SK-N-SH treated with all-trans-retinoic acid at 6 μM for 48 hours (cell line): ENCODE data around the gene THOP1.

Experiments used
- ATAC-seq: fragments of 200-7000 bp; cut with Tn5 transposase; 3 replicates; pipeline ENCODE4 v1.9.1; 2020; ENCODE audit warnings: mild to moderate bottlenecking, moderate library complexity
- ARNTL ChIP-seq: fragments of 450-650 bp; formaldehyde crosslinking; IDR thresholded peaks from 2 replicates; pipeline ENCODE4 v1.5.0; 2020; ENCODE audit warnings: low read depth, mild to moderate bottlenecking, moderate library complexity, borderline replicate concordance
- BACH2 ChIP-seq: fragments of 250-450 bp; sonication (Bioruptor Pico); IDR thresholded peaks from 2 replicates; pipeline ENCODE4 v1.9.0; 2021; ENCODE audit warnings: mild to moderate bottlenecking, borderline replicate concordance
- CREB5 ChIP-seq: fragments of 250-450 bp; sonication (Bioruptor Pico); IDR thresholded peaks from 2 replicates; pipeline ENCODE4 v1.5.1; 2020; ENCODE audit warnings: low read depth, mild to moderate bottlenecking, moderate library complexity
- CSDC2 ChIP-seq: fragments of 250-450 bp; sonication (Bioruptor Pico); IDR thresholded peaks from 2 replicates; pipeline ENCODE4 v1.5.0; 2020; ENCODE audit warnings: mild to moderate bottlenecking, moderate library complexity
- ESRRG ChIP-seq: fragments of 250-450 bp; sonication (Bioruptor Pico); IDR thresholded peaks from 2 replicates; pipeline ENCODE4 v1.6.1; 2021; ENCODE audit warnings: mild to moderate bottlenecking
- GLIS3 ChIP-seq: fragments of 250-450 bp; sonication (Bioruptor Pico); IDR thresholded peaks from 2 replicates; pipeline ENCODE4 v1.5.0; 2020; ENCODE audit warnings: mild to moderate bottlenecking, moderate library complexity
- ISL1 ChIP-seq: fragments of 250-450 bp; sonication (Bioruptor Pico); IDR thresholded peaks from 2 replicates; pipeline ENCODE4 v2.1.2; 2022; ENCODE audit warnings: mild to moderate bottlenecking, moderate library complexity
- OSR1 ChIP-seq: fragments of 250-450 bp; sonication (Bioruptor Pico); IDR thresholded peaks from 2 replicates; pipeline ENCODE4 v1.8.0; 2022; ENCODE audit warnings: moderate library complexity, mild to moderate bottlenecking, inconsistent platforms
- PPARA ChIP-seq: fragments of 250-450 bp; sonication (Bioruptor Pico); IDR thresholded peaks from 2 replicates; pipeline ENCODE4 v1.5.0; 2020; ENCODE audit warnings: mild to moderate bottlenecking, borderline replicate concordance
- RARB ChIP-seq: fragments of 250-450 bp; sonication (Bioruptor Pico); IDR thresholded peaks from 2 replicates; pipeline ENCODE4 v1.8.0; 2021; ENCODE audit warnings: mild to moderate bottlenecking, moderate library complexity
- SNAI2 ChIP-seq: fragments of 250-450 bp; sonication (Bioruptor Pico); IDR thresholded peaks from 2 replicates; pipeline ENCODE4 v1.5.0; 2020; ENCODE audit warnings: mild to moderate bottlenecking, moderate library complexity
- TCF4 ChIP-seq: fragments of 250-450 bp; sonication (Bioruptor Pico); IDR thresholded peaks from 2 replicates; pipeline ENCODE4 v1.8.0; 2021; ENCODE audit warnings: mild to moderate bottlenecking, moderate library complexity, borderline replicate concordance
- TOX ChIP-seq: fragments of 250-450 bp; sonication (Bioruptor Pico); IDR thresholded peaks from 2 replicates; pipeline ENCODE4 v1.8.0; 2021; ENCODE audit warnings: mild to moderate bottlenecking, moderate library complexity, borderline replicate concordance
- TSHZ2 ChIP-seq: fragments of 250-450 bp; sonication (Bioruptor Pico); IDR thresholded peaks from 2 replicates; pipeline ENCODE4 v1.5.0; 2020; ENCODE audit warnings: mild to moderate bottlenecking, moderate library complexity
- ZC3H10 ChIP-seq: fragments of 250-450 bp; sonication (Bioruptor Pico); IDR thresholded peaks from 2 replicates; pipeline ENCODE4 v1.5.1; 2021; ENCODE audit warnings: mild to moderate bottlenecking, moderate library complexity
- ZFP30 ChIP-seq: fragments of 450-650 bp; formaldehyde crosslinking; IDR thresholded peaks from 2 replicates; pipeline ENCODE4 v1.5.0; 2022; ENCODE audit warnings: mild to moderate bottlenecking, moderate library complexity
- ZNF565 ChIP-seq: fragments of 450-650 bp; formaldehyde crosslinking; conservative IDR thresholded peaks from 2 replicates; pipeline ENCODE4 v1.5.0; 2020; ENCODE audit warnings: low read depth, mild to moderate bottlenecking, moderate library complexity
- ZNF70 ChIP-seq: fragments of 450-650 bp; formaldehyde crosslinking; IDR thresholded peaks from 2 replicates; pipeline ENCODE4 v1.5.0; 2020; ENCODE audit warnings: mild to moderate bottlenecking, moderate library complexity
- ZNF8 ChIP-seq: fragments of 450-650 bp; formaldehyde crosslinking; IDR thresholded peaks from 2 replicates; pipeline ENCODE4 v1.5.0; 2020; ENCODE audit warnings: mild to moderate bottlenecking, moderate library complexity
- TF ChIP-seq, protein P1 (sequence below): fragments of 250-450 bp; sonication (Bioruptor Pico); IDR thresholded peaks from 2 replicates; pipeline ENCODE4 v1.8.0; 2021; ENCODE audit warnings: low read depth, mild to moderate bottlenecking, moderate library complexity, borderline replicate concordance
- TF ChIP-seq, protein P2 (sequence below): fragments of 250-450 bp; sonication (Bioruptor Pico); IDR thresholded peaks from 2 replicates; pipeline ENCODE4 v1.8.0; 2020; ENCODE audit warnings: mild to moderate bottlenecking, moderate library complexity, borderline replicate concordance
- TF ChIP-seq, protein P3 (sequence below): fragments of 250-450 bp; sonication (Bioruptor Pico); IDR thresholded peaks from 2 replicates; pipeline ENCODE4 v1.5.1; 2021; ENCODE audit warnings: mild to moderate bottlenecking, moderate library complexity

The THOP1 gene

GRCh38 chr19:2779121-2779740 is 6.1 kb upstream of the THOP1 start (continued):
- TF ChIP-seq, protein P1, sequence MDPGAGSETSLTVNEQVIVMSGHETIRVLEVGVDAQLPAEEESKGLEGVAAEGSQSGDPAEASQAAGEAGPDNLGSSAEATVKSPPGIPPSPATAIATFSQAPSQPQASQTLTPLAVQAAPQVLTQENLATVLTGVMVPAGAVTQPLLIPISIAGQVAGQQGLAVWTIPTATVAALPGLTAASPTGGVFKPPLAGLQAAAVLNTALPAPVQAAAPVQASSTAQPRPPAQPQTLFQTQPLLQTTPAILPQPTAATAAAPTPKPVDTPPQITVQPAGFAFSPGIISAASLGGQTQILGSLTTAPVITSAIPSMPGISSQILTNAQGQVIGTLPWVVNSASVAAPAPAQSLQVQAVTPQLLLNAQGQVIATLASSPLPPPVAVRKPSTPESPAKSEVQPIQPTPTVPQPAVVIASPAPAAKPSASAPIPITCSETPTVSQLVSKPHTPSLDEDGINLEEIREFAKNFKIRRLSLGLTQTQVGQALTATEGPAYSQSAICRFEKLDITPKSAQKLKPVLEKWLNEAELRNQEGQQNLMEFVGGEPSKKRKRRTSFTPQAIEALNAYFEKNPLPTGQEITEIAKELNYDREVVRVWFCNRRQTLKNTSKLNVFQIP (CRISPR knock-in tag): no peak
- no peak for TF ChIP-seq RARB (CRISPR knock-in tag)
- TF ChIP-seq SNAI2 (CRISPR knock-in tag): no peak

- no peak for TF ChIP-seq ARNTL (CRISPR knock-in tag)
- TF ChIP-seq ESRRG (CRISPR knock-in tag): no peak
- no peak for TF ChIP-seq CSDC2 (CRISPR knock-in tag)
- no peak for TF ChIP-seq ZFP30 (CRISPR knock-in tag)
- TF ChIP-seq, protein P1 (CRISPR knock-in tag): no peak
- no peak for ATAC-seq
These were observed 5.0 kb upstream of the THOP1 start for GRCh38 chr19:2780284-2780683.

- no peak for ATAC-seq
These were observed 2.9 kb upstream of the THOP1 start for GRCh38 chr19:2782329-2782935.

More at GRCh38 chr19:2782329-2782935, 2.9 kb upstream of the THOP1 start:
- TF ChIP-seq TCF4 (no peak), ARNTL (CRISPR knock-in tag) (no peak), BACH2 (CRISPR knock-in tag) (no peak), ZNF8 (CRISPR knock-in tag) (no peak), ZC3H10 (CRISPR knock-in tag) (no peak), ISL1 (CRISPR knock-in tag) (no peak), TSHZ2 (no peak), GLIS3 (CRISPR knock-in tag) (no peak), TOX (CRISPR knock-in tag) (no peak), RARB (CRISPR knock-in tag) (no peak), CSDC2 (CRISPR knock-in tag) (no peak), ZNF70 (CRISPR knock-in tag) (no peak), CREB5 (CRISPR knock-in tag) (no peak), ZNF565 (CRISPR knock-in tag) (no peak), ESRRG (CRISPR knock-in tag) (no peak), PPARA (CRISPR knock-in tag) (no peak), OSR1 (CRISPR knock-in tag) (no peak)
- TF ChIP-seq, protein P2, sequence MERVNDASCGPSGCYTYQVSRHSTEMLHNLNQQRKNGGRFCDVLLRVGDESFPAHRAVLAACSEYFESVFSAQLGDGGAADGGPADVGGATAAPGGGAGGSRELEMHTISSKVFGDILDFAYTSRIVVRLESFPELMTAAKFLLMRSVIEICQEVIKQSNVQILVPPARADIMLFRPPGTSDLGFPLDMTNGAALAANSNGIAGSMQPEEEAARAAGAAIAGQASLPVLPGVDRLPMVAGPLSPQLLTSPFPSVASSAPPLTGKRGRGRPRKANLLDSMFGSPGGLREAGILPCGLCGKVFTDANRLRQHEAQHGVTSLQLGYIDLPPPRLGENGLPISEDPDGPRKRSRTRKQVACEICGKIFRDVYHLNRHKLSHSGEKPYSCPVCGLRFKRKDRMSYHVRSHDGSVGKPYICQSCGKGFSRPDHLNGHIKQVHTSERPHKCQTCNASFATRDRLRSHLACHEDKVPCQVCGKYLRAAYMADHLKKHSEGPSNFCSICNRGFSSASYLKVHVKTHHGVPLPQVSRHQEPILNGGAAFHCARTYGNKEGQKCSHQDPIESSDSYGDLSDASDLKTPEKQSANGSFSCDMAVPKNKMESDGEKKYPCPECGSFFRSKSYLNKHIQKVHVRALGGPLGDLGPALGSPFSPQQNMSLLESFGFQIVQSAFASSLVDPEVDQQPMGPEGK: no peak
- TF ChIP-seq, protein P3, sequence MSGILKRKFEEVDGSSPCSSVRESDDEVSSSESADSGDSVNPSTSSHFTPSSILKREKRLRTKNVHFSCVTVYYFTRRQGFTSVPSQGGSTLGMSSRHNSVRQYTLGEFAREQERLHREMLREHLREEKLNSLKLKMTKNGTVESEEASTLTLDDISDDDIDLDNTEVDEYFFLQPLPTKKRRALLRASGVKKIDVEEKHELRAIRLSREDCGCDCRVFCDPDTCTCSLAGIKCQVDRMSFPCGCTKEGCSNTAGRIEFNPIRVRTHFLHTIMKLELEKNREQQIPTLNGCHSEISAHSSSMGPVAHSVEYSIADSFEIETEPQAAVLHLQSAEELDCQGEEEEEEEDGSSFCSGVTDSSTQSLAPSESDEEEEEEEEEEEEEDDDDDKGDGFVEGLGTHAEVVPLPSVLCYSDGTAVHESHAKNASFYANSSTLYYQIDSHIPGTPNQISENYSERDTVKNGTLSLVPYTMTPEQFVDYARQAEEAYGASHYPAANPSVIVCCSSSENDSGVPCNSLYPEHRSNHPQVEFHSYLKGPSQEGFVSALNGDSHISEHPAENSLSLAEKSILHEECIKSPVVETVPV (CRISPR knock-in tag): no peak
- TF ChIP-seq, protein P1 (CRISPR knock-in tag): no peak
